Naive B cell (primary cell): ENCODE data around the gene UBALD2. TPM values are rescaled to one million over a fixed set of nuclear protein-coding genes. Genes with fewer than 3 reads are reported as not detected.

Source experiments
- ATAC-seq, 2 donors: fragments of 150-1000 bp; cut with Tn5 transposase; 2 replicates each; pipeline ENCODE4 v1.10.0; 2021; ENCODE audit warnings: low read depth in 2 of 2, mild to moderate bottlenecking in 2 of 2, moderate library complexity in 2 of 2
- DNase-seq: peaks from one replicate; pipeline ENCODE4 v3.0.0; 2022
- H3K27ac Mint-ChIP-seq, 6 donors: one replicate each; pipeline ENCODE4 v1.8.0; 2020 to 2022; ENCODE audit warnings: mild to moderate bottlenecking in 6 of 6, mixed read lengths in 6 of 6, moderate library complexity in 5 of 6, inconsistent platforms in 2 of 6
- H3K27me3 Mint-ChIP-seq, 3 donors: one replicate each; pipeline ENCODE4 v1.8.0; 2021 to 2022; ENCODE audit warnings: mixed read lengths in 3 of 3, mild to moderate bottlenecking in 1 of 3
- H3K36me3 Mint-ChIP-seq, 2 donors: one replicate each; pipeline ENCODE4 v1.8.0; 2020 to 2022; ENCODE audit warnings: mixed read lengths in 2 of 2, inconsistent platforms in 1 of 2, mild to moderate bottlenecking in 1 of 2
- H3K4me1 Mint-ChIP-seq, 3 donors: one replicate each; pipeline ENCODE4 v1.8.0; 2020 to 2022; ENCODE audit warnings: mixed read lengths in 3 of 3, inconsistent platforms in 1 of 3, mild to moderate bottlenecking in 1 of 3, moderate library complexity in 1 of 3
- H3K4me3 Mint-ChIP-seq, 8 donors: one replicate each; pipeline ENCODE4 v1.8.0; 2020 to 2022; ENCODE audit warnings: mild to moderate bottlenecking in 8 of 8, mixed read lengths in 8 of 8, moderate library complexity in 8 of 8, inconsistent platforms in 2 of 8
- H3K9me3 Mint-ChIP-seq, 7 donors: one replicate each; pipeline ENCODE4 v1.8.0; 2020 to 2022; ENCODE audit warnings: mixed read lengths in 7 of 7, mild to moderate bottlenecking in 5 of 7, inconsistent platforms in 2 of 7, moderate library complexity in 1 of 7
- polyA plus RNA-seq, 6 donors: library from polyadenylated mRNA; unstranded; fragments of 300-500 nt; fragmentation: Illumina TruSeq; gene quantifications; one replicate each; pipeline ENCODE4 v1.2.3, GENCODE V29; 2021; ENCODE audit warnings: low read depth in 6 of 6

Gene UBALD2
- polyA plus RNA-seq, 6 donors from 2014 or later = 2.5 to 6.2 (median 4.6) TPM

- H3K36me3 Mint-ChIP-seq = peaks cover 0 to 7% of the 10 kb centered on the region in 2 donors
- H3K27me3 Mint-ChIP-seq = no peaks in the 10 kb centered on the region
- ATAC-seq (peak; percentile 65 to 74), DNase-seq (no peak)
- H3K4me1 Mint-ChIP-seq = peaks cover 0 to 7% (median 5%) of the 10 kb centered on the region in 3 donors
- peak overlapping the region in 2 of 6 donors; percentile 13 to 34 for H3K27ac Mint-ChIP-seq
- H3K9me3 Mint-ChIP-seq = no peaks in the 10 kb centered on the region
- H3K4me3 Mint-ChIP-seq = no peak overlapping the region
These were observed 44.3 kb downstream of the UBALD2 start for GRCh38 chr17:76309461-76309860.

DNA sequence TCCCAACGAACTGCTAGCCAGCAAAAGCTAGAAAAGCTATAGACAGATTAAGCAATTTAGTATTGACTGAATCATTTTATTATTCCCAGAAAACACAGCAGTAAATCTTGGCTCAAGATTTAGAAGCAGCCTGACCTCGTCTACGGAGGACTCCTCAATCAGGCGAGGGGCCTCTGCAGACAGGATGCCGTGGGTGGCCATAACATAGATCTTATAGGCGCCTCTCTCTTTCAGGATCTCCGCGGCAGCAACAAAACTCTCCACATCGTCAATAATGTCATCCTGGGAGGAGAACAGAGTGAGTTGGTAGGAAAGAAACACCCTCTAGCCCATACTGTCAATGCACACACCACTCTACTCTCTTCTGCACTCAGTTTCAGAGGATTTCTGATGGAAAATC is 47.6 kb downstream of the UBALD2 start:
- Mint-ChIP-seq H3K36me3 (peaks cover 0 to 7% of the 10 kb centered on the region in 2 donors), H3K4me3 (no peak overlapping the region), H3K27ac (no peak overlapping the region), H3K27me3 (no peaks in the 10 kb centered on the region), H3K4me1 (peaks cover 0 to 7% (median 5%) of the 10 kb centered on the region in 3 donors), H3K9me3 (no peaks in the 10 kb centered on the region)
- DNase-seq (no peak), ATAC-seq (no peak)

GRCh38 chr17:76314392-76315227 is 49.5 kb downstream of the UBALD2 start:
- Mint-ChIP-seq H3K4me3 (no peak overlapping the region), H3K36me3 (peaks cover 0 to 7% of the 10 kb centered on the region in 2 donors), H3K4me1 (peaks cover 0 to 1% (median under 1%) of the 10 kb centered on the region in 3 donors), H3K27me3 (no peaks in the 10 kb centered on the region), H3K9me3 (no peaks in the 10 kb centered on the region), H3K27ac (no peak overlapping the region)
- no peak for DNase-seq
- no peak for ATAC-seq

DNA sequence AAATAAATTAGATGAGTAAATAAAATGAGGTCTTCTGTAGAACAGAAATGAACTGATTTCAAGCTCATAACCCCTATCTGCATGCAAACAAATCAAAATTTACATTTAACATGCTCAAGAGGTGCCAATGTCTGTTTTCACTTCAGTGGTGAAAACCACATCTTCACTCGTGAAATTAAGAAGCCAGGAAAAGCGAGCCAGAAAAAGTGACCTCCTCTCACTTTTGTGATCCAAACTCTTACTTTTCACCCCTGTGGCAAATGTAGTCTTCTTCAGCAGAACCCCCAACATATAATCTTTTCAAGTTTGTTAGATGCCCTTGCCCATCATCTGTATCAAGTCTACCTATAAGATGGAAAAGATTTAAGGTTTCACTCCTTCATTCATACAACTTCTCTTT is 52.4 kb downstream of the UBALD2 start:
- Mint-ChIP-seq H3K4me3 (no peak overlapping the region), H3K9me3 (no peaks in the 10 kb centered on the region)

GRCh38 chr17:76318586-76318985 is 53.4 kb downstream of the UBALD2 start:
- Mint-ChIP-seq H3K36me3 (peaks cover 0 to 6% of the 10 kb centered on the region in 2 donors), H3K27me3 (no peaks in the 10 kb centered on the region), H3K27ac (no peak overlapping the region), H3K4me1 (no peaks in the 10 kb centered on the region), H3K4me3 (no peak overlapping the region), H3K9me3 (no peaks in the 10 kb centered on the region)
- DNase-seq = no peak
- ATAC-seq = no peak

More for the DNA sequence above, 52.4 kb downstream of the UBALD2 start:
- peaks cover 0 to 7% of the 10 kb centered on the region in 2 donors for H3K36me3 Mint-ChIP-seq
- H3K27ac Mint-ChIP-seq = no peak overlapping the region
- ATAC-seq = no peak
- DNase-seq = no peak
- H3K4me1 Mint-ChIP-seq = no peaks in the 10 kb centered on the region
- H3K27me3 Mint-ChIP-seq = no peaks in the 10 kb centered on the region

Other genes with a start within 250 kb of the UBALD2 start
- not detected for gene EVPL, start 238.0 kb upstream of the UBALD2 start, polyA plus RNA-seq
- gene SRP68, start 192.8 kb upstream of the UBALD2 start, polyA plus RNA-seq = 10 to 100 TPM; 31.4 to 68.1 (median 53.0) TPM
- gene GALR2, start 190.6 kb upstream of the UBALD2 start, polyA plus RNA-seq = 1 to 10 TPM in 2 of 6 donors, under 1 TPM in 3, not detected in 1; 0.31 to 2.6 (median 0.72) TPM
- 1 to 10 TPM in 2 of 6 donors, under 1 TPM in 2, not detected in 2; 0.70 to 1.6 (median 1.1) TPM for gene ZACN, start 186.2 kb upstream of the UBALD2 start, polyA plus RNA-seq
- gene EXOC7, start 161.6 kb upstream of the UBALD2 start, polyA plus RNA-seq = 10 to 100 TPM; 40.8 to 64.9 (median 54.0) TPM
- gene FOXJ1, start 124.1 kb upstream of the UBALD2 start, polyA plus RNA-seq = not detected
- under 1 TPM in 5 of 6 donors, not detected in 1; 0.09 to 0.71 (median 0.22) TPM for gene RNF157, start 24.9 kb upstream of the UBALD2 start, polyA plus RNA-seq
- gene QRICH2, start 42.9 kb downstream of the UBALD2 start, polyA plus RNA-seq = under 1 TPM in 2 of 6 donors, not detected in 4; 0.20 to 0.38 TPM
- gene PRPSAP1, start 88.6 kb downstream of the UBALD2 start, polyA plus RNA-seq = 10 to 100 TPM; 46.0 to 81.3 (median 54.4) TPM
- gene SPHK1, start 119.3 kb downstream of the UBALD2 start, polyA plus RNA-seq = 1 to 10 TPM in 1 of 6 donors, under 1 TPM in 1, not detected in 4; 0.22 to 1.7 TPM
- gene UBE2O, start 187.8 kb downstream of the UBALD2 start, polyA plus RNA-seq = 10 to 100 TPM; 11.0 to 26.0 (median 16.4) TPM
- gene AANAT, start 202.3 kb downstream of the UBALD2 start, polyA plus RNA-seq = 1 to 10 TPM in 1 of 6 donors, under 1 TPM in 2, not detected in 3; 0.24 to 1.2 (median 0.43) TPM
- 100 to 1,000 TPM in 1 of 6 donors, 10 to 100 TPM in 5; 44.0 to 148 (median 51.7) TPM for gene RHBDF2, start 236.1 kb downstream of the UBALD2 start, polyA plus RNA-seq